A549 (cell line): ENCODE data around the gene CASP4.

ENCODE experiments used
- CEBPB ChIP-seq, 2 experiments: fragments of >200 bp in 1 of 2; sonication (Bioruptor Twin) in 1 of 2; formaldehyde crosslinking in 1 of 2; IDR thresholded peaks; 2 replicates each; pipeline ENCODE4 v1.6.1; 2012 to 2016
- EP300 ChIP-seq, 2 experiments: fragments of >200 bp; sonication (Bioruptor Twin); formaldehyde crosslinking; IDR thresholded peaks; 2 replicates in 1 of 2; 3 replicates in 1 of 2; pipeline ENCODE4 v1.6.1; 2016 to 2017
- HDAC2 ChIP-seq: fragments of 200-600 bp; sonication (generic); IDR thresholded peaks from 2 replicates; pipeline ENCODE4 v1.6.1; 2016
- MAFK ChIP-seq: fragments of 450-650 bp; IDR thresholded peaks from 2 replicates; pipeline ENCODE4 v1.6.1; 2014; ENCODE audit not compliant: partially characterized antibody
- POLR2A ChIP-seq: IDR thresholded peaks from 2 replicates; pipeline ENCODE4 v1.6.1; 2012; ENCODE audit warnings: mild to moderate bottlenecking, low read length
- POLR2AphosphoS2 ChIP-seq: conservative IDR thresholded peaks from 2 replicates; pipeline ENCODE4 v1.6.1; 2012; ENCODE audit warnings: low read length, improper control_type of control experiment, inconsistent platforms
- RARB ChIP-seq: fragments of 250-450 bp; sonication (Bioruptor Pico); IDR thresholded peaks from 2 replicates; pipeline ENCODE4 v1.8.0; 2021; ENCODE audit warnings: mild to moderate bottlenecking, moderate library complexity
- RFX5 ChIP-seq: fragments of 450-650 bp; IDR thresholded peaks from 2 replicates; pipeline ENCODE4 v1.7.1; 2014; ENCODE audit warnings: antibody characterized with exemption, mild to moderate bottlenecking, moderate library complexity
- TF ChIP-seq, protein P1 (sequence below): fragments of >200 bp; sonication (Bioruptor Twin); formaldehyde crosslinking; IDR thresholded peaks from 3 replicates; pipeline ENCODE4 v1.5.1; 2016
- TF ChIP-seq, protein P2 (sequence below): IDR thresholded peaks from 2 replicates; pipeline ENCODE4 v1.6.1; 2012
- TF ChIP-seq, protein P3 (sequence below): fragments of 250-450 bp; sonication (Bioruptor Pico); IDR thresholded peaks from 2 replicates; pipeline ENCODE4 v1.5.0; 2020; ENCODE audit warnings: low read depth, mild to moderate bottlenecking, moderate library complexity

DNA sequence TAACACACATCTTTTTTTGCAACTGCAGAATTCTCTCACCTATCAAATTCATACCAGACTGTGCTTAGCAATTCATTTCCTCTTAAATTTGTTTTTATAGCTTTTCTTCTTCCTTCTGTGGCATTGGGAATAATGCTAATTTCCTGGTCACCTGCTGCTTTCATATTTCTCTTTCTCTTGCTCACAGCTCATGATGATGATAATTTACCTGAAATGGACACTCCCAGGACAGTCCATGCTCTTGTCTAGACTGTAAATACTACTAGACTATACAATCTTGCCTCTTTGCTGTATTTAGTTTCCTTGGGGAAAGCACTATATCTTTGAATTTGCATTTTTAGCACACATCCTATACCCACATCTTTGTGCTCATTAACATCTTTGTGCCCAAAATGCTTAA, 39.1 kb upstream of the CASP4 start:
- TF ChIP-seq, protein P1, sequence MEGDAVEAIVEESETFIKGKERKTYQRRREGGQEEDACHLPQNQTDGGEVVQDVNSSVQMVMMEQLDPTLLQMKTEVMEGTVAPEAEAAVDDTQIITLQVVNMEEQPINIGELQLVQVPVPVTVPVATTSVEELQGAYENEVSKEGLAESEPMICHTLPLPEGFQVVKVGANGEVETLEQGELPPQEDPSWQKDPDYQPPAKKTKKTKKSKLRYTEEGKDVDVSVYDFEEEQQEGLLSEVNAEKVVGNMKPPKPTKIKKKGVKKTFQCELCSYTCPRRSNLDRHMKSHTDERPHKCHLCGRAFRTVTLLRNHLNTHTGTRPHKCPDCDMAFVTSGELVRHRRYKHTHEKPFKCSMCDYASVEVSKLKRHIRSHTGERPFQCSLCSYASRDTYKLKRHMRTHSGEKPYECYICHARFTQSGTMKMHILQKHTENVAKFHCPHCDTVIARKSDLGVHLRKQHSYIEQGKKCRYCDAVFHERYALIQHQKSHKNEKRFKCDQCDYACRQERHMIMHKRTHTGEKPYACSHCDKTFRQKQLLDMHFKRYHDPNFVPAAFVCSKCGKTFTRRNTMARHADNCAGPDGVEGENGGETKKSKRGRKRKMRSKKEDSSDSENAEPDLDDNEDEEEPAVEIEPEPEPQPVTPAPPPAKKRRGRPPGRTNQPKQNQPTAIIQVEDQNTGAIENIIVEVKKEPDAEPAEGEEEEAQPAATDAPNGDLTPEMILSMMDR: no peak
- TF ChIP-seq EP300 (IDR thresholded peaks at IDR 0.05) (no peak), POLR2A (no peak), CEBPB (IDR thresholded peaks at IDR 0.05) (no peak), MAFK (no peak), HDAC2 (no peak), RFX5 (no peak), POLR2AphosphoS2 (no peak), RARB (no peak)
- TF ChIP-seq, protein P2, sequence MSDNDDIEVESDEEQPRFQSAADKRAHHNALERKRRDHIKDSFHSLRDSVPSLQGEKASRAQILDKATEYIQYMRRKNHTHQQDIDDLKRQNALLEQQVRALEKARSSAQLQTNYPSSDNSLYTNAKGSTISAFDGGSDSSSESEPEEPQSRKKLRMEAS: no peak
- TF ChIP-seq, protein P3, sequence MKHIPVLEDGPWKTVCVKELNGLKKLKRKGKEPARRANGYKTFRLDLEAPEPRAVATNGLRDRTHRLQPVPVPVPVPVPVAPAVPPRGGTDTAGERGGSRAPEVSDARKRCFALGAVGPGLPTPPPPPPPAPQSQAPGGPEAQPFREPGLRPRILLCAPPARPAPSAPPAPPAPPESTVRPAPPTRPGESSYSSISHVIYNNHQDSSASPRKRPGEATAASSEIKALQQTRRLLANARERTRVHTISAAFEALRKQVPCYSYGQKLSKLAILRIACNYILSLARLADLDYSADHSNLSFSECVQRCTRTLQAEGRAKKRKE (CRISPR knock-in tag): no peak
